ENCODE results near the gene GALR2. TPM values are rescaled to one million over a fixed set of nuclear protein-coding genes. Genes with fewer than 3 reads are reported as not detected.
"Not testable (repeated sequence)": the region's sequence is repeated elsewhere in the genome, so short reads cannot be mapped to it uniquely, and the experiment has no call there.

GALR2 gene
- total RNA-seq, 2 experiments from 2014 or later, result 2.2 to 3.1 TPM

DNA sequence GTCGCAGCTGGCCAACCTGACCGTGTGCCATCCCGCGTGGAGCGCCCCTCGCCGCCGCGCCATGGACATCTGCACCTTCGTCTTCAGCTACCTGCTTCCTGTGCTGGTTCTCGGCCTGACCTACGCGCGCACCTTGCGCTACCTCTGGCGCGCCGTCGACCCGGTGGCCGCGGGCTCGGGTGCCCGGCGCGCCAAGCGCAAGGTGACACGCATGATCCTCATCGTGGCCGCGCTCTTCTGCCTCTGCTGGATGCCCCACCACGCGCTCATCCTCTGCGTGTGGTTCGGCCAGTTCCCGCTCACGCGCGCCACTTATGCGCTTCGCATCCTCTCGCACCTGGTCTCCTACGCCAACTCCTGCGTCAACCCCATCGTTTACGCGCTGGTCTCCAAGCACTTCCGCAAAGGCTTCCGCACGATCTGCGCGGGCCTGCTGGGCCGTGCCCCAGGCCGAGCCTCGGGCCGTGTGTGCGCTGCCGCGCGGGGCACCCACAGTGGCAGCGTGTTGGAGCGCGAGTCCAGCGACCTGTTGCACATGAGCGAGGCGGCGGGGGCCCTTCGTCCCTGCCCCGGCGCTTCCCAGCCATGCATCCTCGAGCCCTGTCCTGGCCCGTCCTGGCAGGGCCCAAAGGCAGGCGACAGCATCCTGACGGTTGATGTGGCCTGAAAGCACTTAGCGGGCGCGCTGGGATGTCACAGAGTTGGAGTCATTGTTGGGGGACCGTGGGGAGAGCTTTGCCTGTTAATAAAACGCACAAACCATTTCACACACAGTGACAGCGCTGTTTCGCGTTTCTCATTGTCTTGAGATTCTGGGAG, 2.4 kb downstream of the GALR2 start:
- POLR2A ChIA-PET, result no interaction called here

GRCh38 chr17:76077584-76078110, 3.1 kb downstream of the GALR2 start:
- CTCF ChIA-PET, result interaction anchor here (0.7 kb wide), 1 partner anchor 23 kb away, joined by 4 read pairs; no protein-coding TSS in a partner anchor

More for the DNA sequence above, 2.4 kb downstream of the GALR2 start:
- CTCF ChIA-PET, result no interaction called here

DNA sequence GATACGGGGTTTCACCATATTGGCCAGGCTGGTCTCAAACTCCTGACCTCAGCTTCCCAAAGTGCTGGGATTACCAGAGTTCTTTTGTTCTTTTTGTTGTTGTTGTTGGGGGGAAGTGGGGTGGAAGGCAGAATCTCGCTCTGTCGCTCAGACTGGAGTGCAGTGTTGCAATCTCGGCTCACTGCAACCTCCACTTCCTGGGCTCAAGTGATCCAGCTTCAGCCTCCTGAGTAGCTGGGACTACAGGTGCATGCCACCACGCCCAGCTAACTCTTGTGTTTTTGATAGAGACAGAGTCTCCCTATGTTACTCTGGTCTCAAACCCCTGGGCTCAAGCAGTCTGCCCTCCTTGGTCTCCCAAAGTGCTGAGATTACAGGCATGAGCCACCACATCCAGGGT, 3.8 kb downstream of the GALR2 start:
- CTCF ChIA-PET, result interaction anchor here (0.7 kb wide), 1 partner anchor 24 kb away, joined by 4 read pairs; no protein-coding TSS in a partner anchor
- POLR2A ChIA-PET, result not testable (repeated sequence)

More at GRCh38 chr17:76077584-76078110, 3.1 kb downstream of the GALR2 start:
- POLR2A ChIA-PET, result no interaction called here

DNA sequence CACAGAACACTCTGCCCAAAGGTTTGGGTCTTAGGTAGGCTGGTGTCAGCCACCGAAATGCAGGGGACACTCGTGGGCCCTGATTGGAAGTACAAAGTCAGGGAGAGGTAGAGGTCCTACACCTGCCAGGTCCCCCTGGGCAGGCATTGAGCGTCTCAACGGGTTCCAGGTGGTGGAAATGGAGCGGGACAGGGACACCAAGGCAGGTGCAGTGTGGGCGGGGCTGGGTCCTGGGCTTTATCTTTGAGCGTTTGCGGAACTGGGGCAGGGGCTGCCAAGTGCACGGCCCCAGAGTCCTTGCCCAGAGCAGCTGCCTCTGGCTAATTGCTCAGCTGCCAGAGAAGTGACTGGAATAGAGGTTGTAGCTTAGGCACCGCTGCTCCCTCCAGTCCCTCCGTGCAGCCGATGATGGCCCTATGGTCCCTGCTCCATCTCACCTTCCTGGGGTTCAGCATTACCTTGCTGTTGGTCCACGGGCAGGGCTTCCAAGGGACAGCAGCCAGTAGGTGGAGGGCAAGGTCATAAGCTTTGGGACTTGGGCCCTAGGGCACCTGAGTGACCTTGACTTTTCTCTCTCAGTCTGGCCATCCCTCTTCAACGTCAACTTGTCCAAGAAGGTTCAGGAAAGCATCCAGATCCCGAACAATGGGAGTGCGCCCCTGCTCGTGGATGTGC, 4.4 kb downstream of the GALR2 start, which contains the start of gene ZACN:
Gene ZACN, plus strand, starts transcription at position 323 of the 675 bp plus-strand sequence. Its CDS starts 83 bp downstream, at position 406.
- CTCF ChIA-PET, result interaction anchor here (1.0 to 1.5 kb wide), 3 partner anchors 42 to 200 kb away, joined by 3 to 7 read pairs (median 5); no protein-coding TSS in a partner anchor
- POLR2A ChIA-PET, result no interaction called here

- ChIA-PET CTCF (interaction anchor here (1.0 to 1.5 kb wide), 3 partner anchors 42 to 200 kb away, joined by 3 to 7 read pairs (median 5); no protein-coding TSS in a partner anchor), POLR2A (interaction anchor here (0.6 kb wide), 1 partner anchor 195 kb away, joined by 3 read pairs; no protein-coding TSS in a partner anchor)
These were observed 5.0 kb downstream of the GALR2 start for GRCh38 chr17:76079535-76079955.

DNA sequence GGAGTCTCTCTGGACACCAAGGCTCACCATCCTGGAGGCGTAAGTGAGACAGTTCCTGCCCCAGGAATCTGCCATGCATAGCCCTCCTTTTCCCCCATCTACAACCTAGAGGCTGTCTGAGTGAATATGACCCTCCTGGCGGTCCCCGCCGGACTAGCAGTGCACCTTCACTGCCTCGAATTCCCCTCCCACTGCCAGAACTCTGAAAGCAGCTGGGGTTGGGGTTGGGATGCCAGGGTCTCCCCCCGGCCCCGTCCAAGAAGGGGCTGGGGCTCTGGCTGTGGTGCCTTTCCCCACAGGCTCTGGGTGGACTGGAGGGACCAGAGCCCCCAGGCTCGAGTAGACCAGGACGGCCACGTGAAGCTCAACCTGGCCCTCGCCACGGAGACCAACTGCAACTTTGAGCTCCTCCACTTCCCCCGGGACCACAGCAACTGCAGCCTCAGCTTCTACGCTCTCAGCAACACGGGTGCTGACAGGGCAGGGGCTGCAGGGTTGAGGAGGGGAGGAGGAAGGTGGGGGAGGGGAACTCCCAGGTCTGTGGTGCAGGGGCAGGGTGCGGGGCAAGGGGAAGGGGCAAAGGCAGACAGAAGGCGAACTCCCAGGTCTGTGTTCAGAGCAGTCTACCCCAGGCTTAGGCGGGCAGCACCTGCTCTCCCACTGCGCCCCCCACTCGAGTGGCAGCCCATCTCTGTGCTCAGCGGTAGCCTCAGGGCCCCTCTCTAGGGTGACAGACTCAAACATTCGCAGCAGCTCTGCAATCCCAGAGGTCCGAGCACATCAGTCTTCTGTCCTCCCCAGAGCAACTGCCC, 5.6 kb downstream of the GALR2 start:
- ChIA-PET CTCF (interaction anchor here (0.6 to 1.5 kb wide), 5 partner anchors 41 to 444 kb away, joined by 3 to 7 read pairs (median 3); no protein-coding TSS in a partner anchor), POLR2A (interaction anchor here (0.6 kb wide), 1 partner anchor 195 kb away, joined by 3 read pairs; no protein-coding TSS in a partner anchor)

GRCh38 chr17:76080768-76081287, 6.2 kb downstream of the GALR2 start:
- CTCF ChIA-PET, result interaction anchor here (0.5 to 1.1 kb wide), 3 partner anchors 67 to 443 kb away, joined by 3 read pairs; no protein-coding TSS in a partner anchor
- POLR2A ChIA-PET, result interaction anchor here (0.5 to 1.0 kb wide), 2 partner anchors 302 to 327 kb away, joined by 3 to 4 read pairs; no protein-coding TSS in a partner anchor

GRCh38 chr17:76081295-76082210, 7.0 kb downstream of the GALR2 start:
- POLR2A ChIA-PET, result interaction anchor here (0.5 to 1.0 kb wide), 2 partner anchors 302 to 328 kb away, joined by 3 to 4 read pairs; no protein-coding TSS in a partner anchor
- CTCF ChIA-PET, result interaction anchor here (0.5 to 1.1 kb wide), 3 partner anchors 67 to 68 kb away, joined by 3 read pairs; no protein-coding TSS in a partner anchor

GRCh38 chr17:76082326-76083251, 8.0 kb downstream of the GALR2 start:
- ChIA-PET CTCF (interaction anchor here (0.9 to 1.3 kb wide), 2 partner anchors 68 to 134 kb away, joined by 3 read pairs; no protein-coding TSS in a partner anchor), POLR2A (no interaction called here)

DNA sequence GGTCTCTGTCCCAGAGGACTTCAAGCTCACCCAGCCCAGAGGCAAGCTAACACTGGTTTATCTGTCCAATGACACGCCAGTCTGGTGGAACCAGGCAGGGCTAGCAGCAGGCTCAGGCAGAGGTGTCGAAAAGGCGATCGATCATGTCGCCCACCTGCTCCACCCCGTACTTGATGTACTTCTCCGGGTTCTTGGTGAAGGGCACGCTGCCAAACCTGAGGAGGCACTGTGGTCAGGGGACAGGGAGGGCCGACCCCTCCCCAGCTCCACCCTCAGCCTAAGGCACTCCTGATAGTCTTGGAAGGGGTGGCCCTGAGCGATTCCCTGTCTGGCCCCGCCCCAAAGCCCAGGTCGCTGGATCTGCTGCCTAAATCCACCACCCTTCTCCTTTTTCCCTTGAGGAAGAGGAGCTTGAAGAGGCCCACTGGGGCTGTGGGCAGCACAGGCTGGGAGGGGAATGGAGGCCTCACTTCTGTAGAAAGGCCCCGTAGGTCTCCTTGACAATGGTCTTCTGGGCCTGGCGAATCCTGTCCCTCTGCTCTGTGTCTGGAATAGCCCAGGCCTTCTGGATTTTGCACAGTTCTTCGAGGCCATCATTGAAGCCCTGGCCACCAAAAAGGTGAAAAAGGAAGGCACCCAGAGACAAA, 9.1 kb downstream of the GALR2 start:
- CTCF ChIA-PET, result interaction anchor here (1.3 kb wide), 1 partner anchor 133 kb away, joined by 3 read pairs; no protein-coding TSS in a partner anchor
- POLR2A ChIA-PET, result no interaction called here

GRCh38 chr17:76085066-76085730, 10.6 kb downstream of the GALR2 start:
- ChIA-PET CTCF (interaction anchor here (1.3 kb wide), 1 partner anchor 71 kb away, joined by 3 read pairs; no protein-coding TSS in a partner anchor), POLR2A (no interaction called here)

GRCh38 chr17:76085731-76086366, 11.3 kb downstream of the GALR2 start:
- POLR2A ChIA-PET, result no interaction called here

DNA sequence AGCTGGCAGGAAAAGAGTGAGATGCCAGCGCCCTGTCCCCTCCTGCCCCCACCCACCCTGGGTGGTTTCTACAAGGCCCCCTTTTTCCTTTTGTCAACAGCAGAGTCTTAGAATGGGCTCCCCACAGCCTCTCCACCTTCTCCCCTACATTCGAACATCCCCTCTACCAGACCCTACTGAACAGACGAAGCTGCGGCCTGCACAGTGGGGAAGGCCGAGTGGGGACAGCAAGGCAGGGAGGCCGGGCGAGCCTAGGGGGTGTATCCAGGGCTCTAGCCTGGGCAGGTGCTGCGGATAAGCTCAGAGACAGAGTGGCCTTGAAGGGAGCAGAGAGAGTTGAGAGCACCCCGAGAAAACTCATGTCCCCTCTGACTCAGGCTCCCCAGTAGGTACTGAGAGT, 11.8 kb downstream of the GALR2 start:
- ChIA-PET POLR2A (no interaction called here), CTCF (interaction anchor here (0.6 kb wide), 1 partner anchor 373 kb away, joined by 4 read pairs; no protein-coding TSS in a partner anchor)

More at GRCh38 chr17:76085731-76086366, 11.3 kb downstream of the GALR2 start:
- CTCF ChIA-PET, result interaction anchor here (0.6 to 1.3 kb wide), 2 partner anchors 72 to 373 kb away, joined by 3 to 4 read pairs; no protein-coding TSS in a partner anchor

- ChIA-PET POLR2A (no interaction called here), CTCF (no interaction called here)
These were observed 12.9 kb downstream of the GALR2 start for GRCh38 chr17:76087531-76087930.
